A549 (cell line): Measurements from ENCODE around the gene CALHM6. TPM values are rescaled to one million over a fixed set of nuclear protein-coding genes. Genes with fewer than 3 reads are reported as not detected.

Source experiments
- ATAC-seq, 2 experiments: fragments of 200-7000 bp in 1 of 2; fragments of >200 bp in 1 of 2; cut with Nextera tagmentation in 1 of 2; cut with Tn5 transposase in 1 of 2; 3 replicates each; pipeline versions ENCODE4 v1.8.0 to v1.9.1; 2018 to 2020; ENCODE audit warnings: mild to moderate bottlenecking in 1 of 2, moderate library complexity in 1 of 2
- CTCF ChIA-PET: fragments of 300-600 bp; sonication (Branson Sonifier 250); formaldehyde crosslinking; extraction: SDS; loops from one replicate; lab custom pipeline; 2021; ENCODE audit warnings: antibody characterized with exemption, inconsistent platforms; lab: Yijun Ruan, JAX
- POLR2A ChIA-PET: fragments of 350-600 bp; formaldehyde crosslinking; extraction: SDS; loops from one replicate; lab custom pipeline; 2021; ENCODE audit warnings: antibody characterized with exemption, inconsistent platforms; lab: Yijun Ruan, JAX
- DNase-seq, 2 experiments: peaks; one replicate each; pipeline versions ENCODE4 v3.0.0 to v3.0.0-alpha.2; 2011 to 2016; ENCODE audit warnings: low read depth in 1 of 2, low spot score in 1 of 2
- FAIRE-seq: peaks from 2 replicates; lab custom pipeline; 2011; peaks lifted over from hg19 to GRCh38; lab: Jason Lieb, UNC
- H3K27ac ChIP-seq, 2 experiments: fragments of >200 bp; sonication (Bioruptor Twin); formaldehyde crosslinking; 3 replicates each; pipeline ENCODE4 v1.5.1; 2016 to 2017
- H3K4me1 ChIP-seq: fragments of >200 bp; sonication (Bioruptor Twin); formaldehyde crosslinking; 3 replicates; pipeline ENCODE4 v1.6.1; 2016
- H3K4me2 ChIP-seq: fragments of >200 bp; sonication (Bioruptor Twin); formaldehyde crosslinking; 3 replicates; pipeline ENCODE4 v1.6.1; 2016
- H3K4me3 ChIP-seq: fragments of >200 bp; sonication (Bioruptor Twin); formaldehyde crosslinking; 3 replicates; pipeline ENCODE4 v1.5.1; 2016
- H3K9me3 ChIP-seq: fragments of >200 bp; sonication (Bioruptor Twin); formaldehyde crosslinking; 3 replicates; pipeline ENCODE4 v1.6.1; 2016
- CEBPB ChIP-seq, 2 experiments: fragments of >200 bp in 1 of 2; sonication (Bioruptor Twin) in 1 of 2; formaldehyde crosslinking in 1 of 2; IDR thresholded peaks; 2 replicates each; pipeline ENCODE4 v1.6.1; 2012 to 2016
- CHD2 ChIP-seq: fragments of 150-350 bp; IDR thresholded peaks from 2 replicates; pipeline ENCODE4 v1.6.1; 2014; ENCODE audit warnings: low read length; ENCODE audit not compliant: partially characterized antibody
- EP300 ChIP-seq, 2 experiments: fragments of >200 bp; sonication (Bioruptor Twin); formaldehyde crosslinking; IDR thresholded peaks; 2 replicates in 1 of 2; 3 replicates in 1 of 2; pipeline ENCODE4 v1.6.1; 2016 to 2017
- ESRRA ChIP-seq: fragments of 150-350 bp; IDR thresholded peaks from 2 replicates; pipeline ENCODE4 v1.6.1; 2014; ENCODE audit warnings: mild to moderate bottlenecking, low read length, borderline replicate concordance
- FOSL2 ChIP-seq, 2 experiments: fragments of 450-650 bp in 1 of 2; fragments of >200 bp in 1 of 2; sonication (Bioruptor Twin) in 1 of 2; formaldehyde crosslinking; IDR thresholded peaks; 2 replicates each; pipeline versions ENCODE4 v1.5.0 to v1.6.1; 2016 to 2020; ENCODE audit warnings: mild to moderate bottlenecking in 1 of 2, moderate library complexity in 1 of 2
- FOXS1 ChIP-seq: fragments of 250-450 bp; sonication (Bioruptor Pico); IDR thresholded peaks from 2 replicates; pipeline ENCODE4 v1.5.0; 2020; ENCODE audit warnings: mild to moderate bottlenecking, moderate library complexity
- GATA3 ChIP-seq: IDR thresholded peaks from 2 replicates; pipeline ENCODE4 v1.6.1; 2012; ENCODE audit warnings: borderline replicate concordance
- HDAC2 ChIP-seq: fragments of 200-600 bp; sonication (generic); IDR thresholded peaks from 2 replicates; pipeline ENCODE4 v1.6.1; 2016
- HOXA7 ChIP-seq: fragments of 250-450 bp; sonication (Bioruptor Pico); IDR thresholded peaks from 2 replicates; pipeline ENCODE4 v1.5.0; 2020; ENCODE audit warnings: mild to moderate bottlenecking, moderate library complexity
- HOXB13 ChIP-seq: fragments of 250-450 bp; sonication (Bioruptor Pico); IDR thresholded peaks from 2 replicates; pipeline ENCODE4 v1.5.0; 2020; ENCODE audit warnings: low read depth, mild to moderate bottlenecking, moderate library complexity
- KDM1A ChIP-seq: fragments of 200-600 bp; sonication (generic); IDR thresholded peaks from 2 replicates; pipeline ENCODE4 v1.6.1; 2016; ENCODE audit warnings: low read depth, mild to moderate bottlenecking
- MYC ChIP-seq: IDR thresholded peaks from 2 replicates; pipeline ENCODE4 v1.6.1; 2012; ENCODE audit warnings: mild to moderate bottlenecking, inconsistent platforms, low read length, improper control_type of control experiment, borderline replicate concordance
- NPAS2 ChIP-seq: fragments of 250-450 bp; sonication (Bioruptor Pico); IDR thresholded peaks from 2 replicates; pipeline ENCODE4 v1.8.0; 2022; ENCODE audit warnings: mild to moderate bottlenecking, moderate library complexity, borderline replicate concordance
- PHF8 ChIP-seq: fragments of 200-600 bp; sonication (generic); IDR thresholded peaks from 2 replicates; pipeline ENCODE4 v1.6.1; 2016; ENCODE audit warnings: low read depth, mild to moderate bottlenecking, antibody characterized with exemption, moderate library complexity, borderline replicate concordance
- POLR2AphosphoS2 ChIP-seq: conservative IDR thresholded peaks from 2 replicates; pipeline ENCODE4 v1.6.1; 2012; ENCODE audit warnings: low read length, improper control_type of control experiment, inconsistent platforms
- RARB ChIP-seq: fragments of 250-450 bp; sonication (Bioruptor Pico); IDR thresholded peaks from 2 replicates; pipeline ENCODE4 v1.8.0; 2021; ENCODE audit warnings: mild to moderate bottlenecking, moderate library complexity
- RCOR1 ChIP-seq: fragments of 150-350 bp; IDR thresholded peaks from 2 replicates; pipeline ENCODE4 v1.6.1; 2014; ENCODE audit warnings: antibody characterized with exemption, low read length, low read depth
- RNF2 ChIP-seq: fragments of 200-600 bp; sonication (generic); IDR thresholded peaks from 2 replicates; pipeline ENCODE4 v1.6.1; 2016; ENCODE audit warnings: low read depth, mild to moderate bottlenecking, antibody characterized with exemption, moderate library complexity, borderline replicate concordance
- SREBF2 ChIP-seq: fragments of 450-650 bp; IDR thresholded peaks from 2 replicates; pipeline ENCODE4 v1.6.1; 2014; ENCODE audit warnings: mild to moderate bottlenecking, moderate library complexity
- ZC3H11A ChIP-seq: fragments of 450-650 bp; IDR thresholded peaks from 2 replicates; pipeline ENCODE4 v1.6.1; 2014; ENCODE audit warnings: antibody characterized with exemption, mild to moderate bottlenecking
- WGBS: methylation state at CpG from one replicate; pipeline ENCODE4 v1.1.6; 2017; ENCODE audit errors: missing lambda C conversion rate; 5-methylcytosine and 5-hydroxymethylcytosine counted together
- polyA plus RNA-seq, 4 experiments: library from polyadenylated mRNA; depleted of rRNA in 3 of 4; stranded (reverse); fragments of >200 nt; fragmentation: RNase III in 1 of 4; extraction: RNeasy Plus Mini Kit Qiagen cat#74134 plus additional on column Dnase treatment in 1 of 4; gene quantifications; 2 replicates in 3 of 4; 3 replicates in 1 of 4; pipeline ENCODE4 v1.2.3, GENCODE V29; 2011 to 2017
- TF ChIP-seq, protein P1 (sequence below): fragments of >200 bp; sonication (Bioruptor Twin); formaldehyde crosslinking; IDR thresholded peaks from 3 replicates; pipeline ENCODE4 v1.6.1; 2016
- TF ChIP-seq, protein P2 (sequence below): IDR thresholded peaks from 2 replicates; pipeline ENCODE4 v1.6.1; 2012
- TF ChIP-seq, protein P3 (sequence below): IDR thresholded peaks from 2 replicates; pipeline ENCODE4 v1.6.1; 2012; ENCODE audit warnings: low read depth, borderline replicate concordance
- TF ChIP-seq, protein P4 (sequence below): fragments of 450-650 bp; IDR thresholded peaks from 2 replicates; pipeline ENCODE4 v1.6.1; 2014; ENCODE audit warnings: antibody characterized with exemption

CALHM6 gene
- polyA plus RNA-seq, 2 of the 4 experiments (the other 2 are of a cell fraction) = 0.31 TPM; not detected in 1

DNA sequence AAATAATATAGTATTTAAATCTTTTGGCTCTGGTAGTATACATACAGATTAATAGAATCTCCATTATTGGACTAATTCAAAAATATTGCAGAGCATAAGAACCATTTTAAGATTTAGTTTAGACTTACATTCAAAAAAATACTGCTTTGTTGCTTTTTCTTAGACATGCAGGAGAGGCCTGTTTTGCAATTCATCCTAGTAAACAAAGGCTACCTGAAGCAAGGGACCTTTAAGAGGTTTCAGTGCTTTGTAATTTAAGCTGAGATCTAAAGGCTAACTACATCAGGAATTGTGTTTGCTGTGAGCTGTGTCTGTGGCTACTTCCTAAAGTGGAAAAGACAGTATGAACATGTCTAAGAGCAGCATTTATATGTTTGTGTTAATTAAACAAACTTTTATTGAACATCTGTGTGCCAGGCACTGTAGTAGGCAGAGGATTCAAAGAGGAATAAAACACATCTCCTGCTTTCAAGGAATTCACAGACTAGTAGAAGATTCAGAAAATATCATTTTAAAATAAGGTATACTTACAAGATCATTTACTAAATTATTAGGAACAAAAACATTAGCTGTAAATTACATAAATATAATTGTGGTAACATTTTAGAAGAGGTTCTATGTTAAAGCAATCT, 29.1 kb upstream of the CALHM6 start:
- POLR2A ChIA-PET = no interaction called here
- FAIRE-seq = no peak
- DNase-seq = no peak
- Histone ChIP-seq H3K27ac (no peak overlapping the region), H3K4me1 (no peaks in the 10 kb centered on the region), H3K4me3 (no peak overlapping the region), H3K4me2 (no peak overlapping the region), H3K9me3 (no peaks in the 10 kb centered on the region)
- ATAC-seq = no peak
- TF ChIP-seq, protein P1, sequence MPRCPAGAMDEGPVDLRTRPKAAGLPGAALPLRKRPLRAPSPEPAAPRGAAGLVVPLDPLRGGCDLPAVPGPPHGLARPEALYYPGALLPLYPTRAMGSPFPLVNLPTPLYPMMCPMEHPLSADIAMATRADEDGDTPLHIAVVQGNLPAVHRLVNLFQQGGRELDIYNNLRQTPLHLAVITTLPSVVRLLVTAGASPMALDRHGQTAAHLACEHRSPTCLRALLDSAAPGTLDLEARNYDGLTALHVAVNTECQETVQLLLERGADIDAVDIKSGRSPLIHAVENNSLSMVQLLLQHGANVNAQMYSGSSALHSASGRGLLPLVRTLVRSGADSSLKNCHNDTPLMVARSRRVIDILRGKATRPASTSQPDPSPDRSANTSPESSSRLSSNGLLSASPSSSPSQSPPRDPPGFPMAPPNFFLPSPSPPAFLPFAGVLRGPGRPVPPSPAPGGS = no peak
- TF ChIP-seq RCOR1 (no peak), NPAS2 (no peak), EP300 (IDR thresholded peaks at IDR 0.05) (no peak), HOXB13 (CRISPR knock-in tag) (no peak), FOXS1 (CRISPR knock-in tag) (no peak), CEBPB (IDR thresholded peaks at IDR 0.05) (no peak), RNF2 (no peak), HDAC2 (no peak)
- TF ChIP-seq, protein P2, sequence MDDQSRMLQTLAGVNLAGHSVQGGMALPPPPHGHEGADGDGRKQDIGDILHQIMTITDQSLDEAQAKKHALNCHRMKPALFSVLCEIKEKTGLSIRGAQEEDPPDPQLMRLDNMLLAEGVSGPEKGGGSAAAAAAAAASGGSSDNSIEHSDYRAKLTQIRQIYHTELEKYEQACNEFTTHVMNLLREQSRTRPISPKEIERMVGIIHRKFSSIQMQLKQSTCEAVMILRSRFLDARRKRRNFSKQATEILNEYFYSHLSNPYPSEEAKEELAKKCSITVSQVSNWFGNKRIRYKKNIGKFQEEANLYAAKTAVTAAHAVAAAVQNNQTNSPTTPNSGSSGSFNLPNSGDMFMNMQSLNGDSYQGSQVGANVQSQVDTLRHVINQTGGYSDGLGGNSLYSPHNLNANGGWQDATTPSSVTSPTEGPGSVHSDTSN = no peak
- TF ChIP-seq, protein P3, sequence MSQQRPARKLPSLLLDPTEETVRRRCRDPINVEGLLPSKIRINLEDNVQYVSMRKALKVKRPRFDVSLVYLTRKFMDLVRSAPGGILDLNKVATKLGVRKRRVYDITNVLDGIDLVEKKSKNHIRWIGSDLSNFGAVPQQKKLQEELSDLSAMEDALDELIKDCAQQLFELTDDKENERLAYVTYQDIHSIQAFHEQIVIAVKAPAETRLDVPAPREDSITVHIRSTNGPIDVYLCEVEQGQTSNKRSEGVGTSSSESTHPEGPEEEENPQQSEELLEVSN = no peak
- TF ChIP-seq, protein P4, sequence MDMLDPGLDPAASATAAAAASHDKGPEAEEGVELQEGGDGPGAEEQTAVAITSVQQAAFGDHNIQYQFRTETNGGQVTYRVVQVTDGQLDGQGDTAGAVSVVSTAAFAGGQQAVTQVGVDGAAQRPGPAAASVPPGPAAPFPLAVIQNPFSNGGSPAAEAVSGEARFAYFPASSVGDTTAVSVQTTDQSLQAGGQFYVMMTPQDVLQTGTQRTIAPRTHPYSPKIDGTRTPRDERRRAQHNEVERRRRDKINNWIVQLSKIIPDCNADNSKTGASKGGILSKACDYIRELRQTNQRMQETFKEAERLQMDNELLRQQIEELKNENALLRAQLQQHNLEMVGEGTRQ = no peak
- CTCF ChIA-PET = interaction anchor here (0.7 to 1.3 kb wide), 4 partner anchors 9 to 95 kb away, joined by 3 read pairs; no protein-coding TSS in a partner anchor

DNA sequence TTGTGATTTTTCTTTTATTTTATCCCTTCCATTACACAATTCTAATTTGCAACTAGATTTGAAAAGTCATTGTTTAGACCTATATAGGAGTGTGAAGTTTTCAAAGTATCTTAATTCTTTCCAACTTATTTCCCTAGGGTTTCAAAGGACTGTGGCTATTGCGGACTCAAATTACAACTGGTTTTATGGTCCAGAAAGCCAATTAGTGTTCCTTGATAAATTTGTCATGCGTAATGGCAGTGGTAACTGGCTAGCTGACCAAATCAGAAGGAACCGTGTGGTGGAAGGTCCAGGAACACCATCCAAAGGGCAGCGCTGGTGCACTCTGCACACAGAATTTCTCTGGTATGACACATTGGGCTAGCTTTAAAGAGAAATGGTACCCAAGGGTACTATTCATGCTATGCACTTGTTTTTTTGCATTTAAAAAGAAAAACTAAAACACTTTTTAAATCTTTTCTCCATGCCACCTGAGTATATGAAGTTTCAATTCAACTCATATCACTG, 27.9 kb upstream of the CALHM6 start:
- ChIA-PET POLR2A (no interaction called here), CTCF (interaction anchor here (1.2 to 1.3 kb wide), 2 partner anchors 10 to 87 kb away, joined by 3 read pairs; no protein-coding TSS in a partner anchor)
- FAIRE-seq (no peak), ATAC-seq (no peak), DNase-seq (no peak)
- H3K9me3 ChIP-seq = no peaks in the 10 kb centered on the region
- H3K4me2 ChIP-seq = no peak overlapping the region
- no peaks in the 10 kb centered on the region for H3K4me1 ChIP-seq
- WGBS = 95% methylated on average over 4 of the region's 4 CpGs
- H3K27ac ChIP-seq = no peak overlapping the region
- no peak overlapping the region for H3K4me3 ChIP-seq
- no peak for TF ChIP-seq HOXB13 (CRISPR knock-in tag)
- TF ChIP-seq RARB (CRISPR knock-in tag) = no peak
- TF ChIP-seq FOSL2 (IDR thresholded peaks at IDR 0.05) = no peak
- TF ChIP-seq FOSL2 (CRISPR knock-in tag; IDR thresholded peaks at IDR 0.05) = no peak
- TF ChIP-seq KDM1A = no peak
- no peak for TF ChIP-seq HDAC2
- TF ChIP-seq CHD2 = no peak
- TF ChIP-seq, protein P1 = no peak
- TF ChIP-seq HOXA7 = no peak
- no peak for TF ChIP-seq SREBF2
- TF ChIP-seq ESRRA = no peak
- TF ChIP-seq RNF2 = no peak
- no peak for TF ChIP-seq ZC3H11A
- no peak for TF ChIP-seq MYC
- TF ChIP-seq POLR2AphosphoS2 = no peak
- TF ChIP-seq PHF8 = no peak
- no peak for TF ChIP-seq GATA3
- TF ChIP-seq RCOR1 = no peak
- TF ChIP-seq EP300 (IDR thresholded peaks at IDR 0.05) = no peak
- TF ChIP-seq, all 56 proteins: peak for 0
